ENCODE data around the gene CPT1B. TPM values are rescaled to one million over a fixed set of nuclear protein-coding genes. Genes with fewer than 3 reads are reported as not detected.
A peak's percentile ranks its signal among the peaks of the same experiment; 100 is the strongest.

Gene CPT1B
- total and polyA plus RNA-seq, 2 of the 8 experiments (the other 6 are each of a cell fraction or from before 2014, with no cell fraction given): 34.2 to 36.2 TPM

- Histone ChIP-seq H3K79me1 (ENCODE audit: low read depth, low read length) (no peaks in the 10 kb centered on the region), H4K5ac (ENCODE audit: insufficient read length, low read depth, low read length) (no peak overlapping the region), H2AK5ac (ENCODE audit: low read depth, low read length) (no peak overlapping the region), H3K79me2 (ENCODE audit: control insufficient read depth in 1 of 2, insufficient read depth in 2 of 2, low read length in 2 of 2) (no peaks in the 10 kb centered on the region), H3K4me3 (ENCODE audit: extremely low read depth in 1 of 4, insufficient read depth in 2 of 4, low read depth in 3 of 4, low read length in 4 of 4) (no peak overlapping the region), H3K9me3 (ENCODE audit: insufficient read depth in 2 of 2, low read depth in 1 of 2, low read length in 1 of 2) (no peaks in the 10 kb centered on the region), H3K18ac (ENCODE audit: extremely low read depth, low read length) (no peak overlapping the region), H3K23me2 (ENCODE audit: low read depth, low read length) (no peaks in the 10 kb centered on the region), H4K8ac (ENCODE audit: extremely low read depth, insufficient read depth, low read length) (peak overlapping the region; percentile 78; the same call in 1 of the 2 replicates), H3K4me2 (ENCODE audit: insufficient read depth in 1 of 2, low read depth in 2 of 2, low read length in 2 of 2) (no peak overlapping the region), H2BK5ac (ENCODE audit: low read depth, low read length) (no peak overlapping the region), H3K23ac (ENCODE audit: insufficient read length) (no peak overlapping the region), H3K4ac (replicated peaks; ENCODE audit: insufficient read length, low read depth, low read length) (no peak overlapping the region), H2AFZ (ENCODE audit: low read length) (no peak overlapping the region), H3K56ac (replicated peaks; ENCODE audit: insufficient read length, low read depth, low read length) (no peak overlapping the region), H2BK120ac (replicated peaks; ENCODE audit: low read depth, low read length) (no peak overlapping the region), H4K91ac (replicated peaks; ENCODE audit: insufficient read length, low read length) (no peak overlapping the region), H3K36me3 (ENCODE audit: control insufficient read depth in 2 of 4, insufficient read depth in 4 of 4, low read length in 3 of 4) (no peaks in the 10 kb centered on the region), H3K27ac (ENCODE audit: low read depth, low read length) (no peak overlapping the region), H3K9ac (replicated peaks in 1 of 4; ENCODE audit: extremely low read depth in 1 of 4, low read depth in 3 of 4, low read length in 3 of 4) (no peak overlapping the region), H3K14ac (ENCODE audit: insufficient read length) (no peak overlapping the region), H4K20me1 (replicated peaks in 1 of 2; ENCODE audit: control insufficient read depth in 1 of 2, insufficient read depth in 2 of 2, low read length in 2 of 2) (no peaks in the 10 kb centered on the region), H2BK12ac (ENCODE audit: low read depth, low read length) (no peak overlapping the region), H2BK15ac (ENCODE audit: low read length) (no peak overlapping the region), H3K27me3 (replicated peaks in 1 of 4; ENCODE audit: control insufficient read depth in 3 of 4, extremely low read depth in 1 of 4, insufficient read depth in 3 of 4, low read length in 3 of 4) (peaks cover 0 to 13% (median 7%) of the 10 kb centered on the region in 4 experiments; a peak in 5 of 7 replicates), H3K4me1 (replicated peaks in 1 of 4; ENCODE audit: control insufficient read depth in 3 of 4, insufficient read depth in 4 of 4, low read length in 3 of 4) (peaks cover 0 to 5% (median 1%) of the 10 kb centered on the region in 4 experiments; a peak in 2 of 7 replicates), H2BK20ac (ENCODE audit: low read length) (no peak overlapping the region; the same call in 1 of the 2 replicates)
- TF ChIP-seq GABPA (IDR thresholded peaks at IDR 0.05; ENCODE audit: borderline replicate concordance, insufficient read depth, low read length) (peak; percentile 19; the same call in 1 of the 2 replicates), SIN3A (conservative IDR thresholded peaks at IDR 0.05 in 1 of 2, IDR thresholded peaks at IDR 0.05 in 1 of 2; ENCODE audit: low read depth in 1 of 2, low read length in 2 of 2) (no peak), PHF8 (conservative IDR thresholded peaks at IDR 0.05; ENCODE audit: low read depth, low read length) (no peak), GTF2F1 (IDR thresholded peaks at IDR 0.05; ENCODE audit: borderline replicate concordance, low read depth, low read length) (no peak)
- DNase-seq (ENCODE audit: low read depth in 1 of 2, low spot score in 2 of 2) (no peak), FAIRE-seq (no peak)
- ChIA-PET CTCF (ENCODE audit: partially characterized antibody) (interaction anchor here (0.6 to 2.5 kb wide), 9 partner anchors 9 to 346 kb away, joined by 3 to 9 read pairs (median 5); partner anchors contain the start of genes SCO2 and SYCE3), POLR2A (ENCODE audit: partially characterized antibody) (interaction anchor here (1.1 kb wide), 1 partner anchor 21 kb away, joined by 4 read pairs; the partner anchor contains the start of gene SCO2)
- 91% methylated on average over 34 of the region's 78 CpGs; no CpG with 5 or more reads in 1 of the 2 experiments for WGBS, 2 experiments (ENCODE audit: extremely low coverage in 1 of 2, insufficient coverage in 1 of 2, insufficient read length in 1 of 2, insufficient replicate concordance in 2 of 2, low coverage in 1 of 2, low lambda C conversion rate in 2 of 2, missing lambda C conversion rate in 1 of 2)
Observed at GRCh38 chr22:50546326-50547262, 31.6 kb downstream of the CPT1B start.
